DND-41 (cell line): ENCODE results near the gene JARID2.

ENCODE experiments used
- CTCF ChIP-seq: IDR thresholded peaks from 2 replicates; pipeline ENCODE4 v1.5.1; 2012; ENCODE audit warnings: borderline replicate concordance, low read length, moderate library complexity, mild to moderate bottlenecking; ENCODE audit not compliant: poor library complexity, severe bottlenecking; ENCODE audit errors: extremely low read depth
- EZH2 ChIP-seq: IDR thresholded peaks from 3 replicates; pipeline ENCODE4 v1.6.1; 2012; ENCODE audit warnings: borderline replicate concordance, low read depth, mild to moderate bottlenecking, moderate library complexity, low read length, inconsistent platforms; ENCODE audit not compliant: severe bottlenecking

- TF ChIP-seq CTCF (no peak), EZH2 (no peak)
These were observed 48.6 kb downstream of the JARID2 start for GRCh38 chr6:15294504-15294903.
